B cell (primary cell): ENCODE data around the gene NSMCE3. TPM values are rescaled to one million over a fixed set of nuclear protein-coding genes. Genes with fewer than 3 reads are reported as not detected.

Source experiments
- ATAC-seq: fragments of 200-7000 bp; cut with Tn5 transposase; one replicate; pipeline ENCODE4 v1.10.0; 2021; ENCODE audit warnings: low read depth, mild to moderate bottlenecking, moderate number of reproducible peaks, moderate library complexity
- CTCF ChIA-PET: fragments of 350-600 bp; sonication (Branson Sonifier 250); formaldehyde crosslinking; loops from one replicate; lab custom pipeline; 2021; ENCODE audit warnings: antibody characterized with exemption, inconsistent platforms; lab: Charles Lee
- POLR2A ChIA-PET: fragments of 350-600 bp; sonication (Branson Sonifier 250); formaldehyde crosslinking; loops from one replicate; lab custom pipeline; 2021; ENCODE audit warnings: antibody characterized with exemption; lab: Charles Lee
- DNase-seq: peaks from one replicate; pipeline ENCODE4 v3.0.0; 2013
- H2AFZ ChIP-seq: 2 replicates; pipeline ENCODE4 v1.6.1; 2012; ENCODE audit warnings: mild to moderate bottlenecking, low read depth, low read length; ENCODE audit not compliant: insufficient read depth, poor library complexity, severe bottlenecking
- H3K27ac ChIP-seq, 2 donors: 1 replicate in 1 of 2; 2 replicates in 1 of 2; pipeline ENCODE4 v1.5.1; 2012 to 2013; ENCODE audit warnings: low read length in 2 of 2, mild to moderate bottlenecking in 2 of 2, moderate library complexity in 1 of 2
- H3K27me3 ChIP-seq, 4 experiments: fragments of 200-600 bp in 1 of 4; sonication (generic) in 1 of 4; replicated peaks in 1 of 4; 1 replicate in 2 of 4; 2 replicates in 2 of 4; pipeline versions ENCODE4 v1.6.1 to v1.7.0; 2013 to 2016; ENCODE audit warnings: low read length in 3 of 4, mild to moderate bottlenecking in 2 of 4, mixed read lengths in 1 of 4, moderate library complexity in 1 of 4; ENCODE audit not compliant: insufficient read depth in 4 of 4, control insufficient read depth in 3 of 4; ENCODE audit errors: control extremely low read depth in 1 of 4
- H3K36me3 ChIP-seq, 2 experiments: replicated peaks in 1 of 2; 1 replicate in 1 of 2; 2 replicates in 1 of 2; pipeline versions ENCODE4 v1.6.1 to v1.7.1; 2013; ENCODE audit warnings: low read length in 1 of 2; ENCODE audit not compliant: insufficient read depth in 2 of 2, control insufficient read depth in 1 of 2; ENCODE audit errors: control extremely low read depth in 1 of 2, extremely low read depth in 1 of 2
- H3K4me1 ChIP-seq, 2 donors: fragments of 200-600 bp in 1 of 2; sonication (generic) in 1 of 2; 1 replicate in 1 of 2; 2 replicates in 1 of 2; pipeline versions ENCODE4 v1.5.1 to v1.6.1; 2013 to 2017; ENCODE audit warnings: low read length in 2 of 2; ENCODE audit not compliant: control insufficient read depth in 2 of 2, insufficient read depth in 2 of 2
- H3K4me2 ChIP-seq: replicated peaks from 2 replicates; pipeline ENCODE3; 2012; ENCODE audit warnings: mild to moderate bottlenecking, low read depth, low read length; ENCODE audit not compliant: poor library complexity, severe bottlenecking
- H3K4me3 ChIP-seq, 5 experiments: fragments of 200-600 bp in 1 of 5; sonication (generic) in 1 of 5; 1 replicate in 3 of 5; 2 replicates in 2 of 5; pipeline versions ENCODE4 v1.5.1 to v1.7.0; 2011 to 2016; ENCODE audit warnings: low read length in 4 of 5, mild to moderate bottlenecking in 4 of 5, low read depth in 2 of 5, control low read depth in 1 of 5, moderate library complexity in 1 of 5; ENCODE audit not compliant: insufficient read depth in 1 of 5; ENCODE audit errors: control extremely low read depth in 1 of 5, extremely low read depth in 1 of 5
- H3K79me2 ChIP-seq: fragments of 200-600 bp; sonication (generic); one replicate; pipeline ENCODE4 v1.6.0; 2016; ENCODE audit warnings: low read length; ENCODE audit not compliant: control insufficient read depth, insufficient read depth
- H3K9ac ChIP-seq: fragments of 200-600 bp; sonication (generic); 2 replicates; pipeline ENCODE4 v1.6.1; 2017; ENCODE audit warnings: mild to moderate bottlenecking, low read length, moderate library complexity
- H3K9me3 ChIP-seq, 3 donors: one replicate each; pipeline versions ENCODE4 v1.6.1 to v1.7.1; 2013; ENCODE audit warnings: low read length in 2 of 3; ENCODE audit not compliant: control insufficient read depth in 2 of 3, insufficient read depth in 1 of 3; ENCODE audit errors: control extremely low read depth in 1 of 3
- H4K20me1 ChIP-seq: 2 replicates; pipeline ENCODE4 v1.6.0; 2012; ENCODE audit warnings: mild to moderate bottlenecking, low read length; ENCODE audit not compliant: insufficient read depth, control insufficient read depth, poor library complexity, severe bottlenecking
- H3K27ac Mint-ChIP-seq: one replicate; pipeline ENCODE4 v1.8.0; 2021; ENCODE audit warnings: mixed read lengths
- H3K27me3 Mint-ChIP-seq: one replicate; pipeline ENCODE4 v1.8.0; 2021; ENCODE audit warnings: mixed read lengths
- H3K4me1 Mint-ChIP-seq: one replicate; pipeline ENCODE4 v1.8.0; 2021; ENCODE audit warnings: mixed read lengths
- H3K4me3 Mint-ChIP-seq: one replicate; pipeline ENCODE4 v1.8.0; 2021; ENCODE audit warnings: mixed read lengths
- H3K9me3 Mint-ChIP-seq: one replicate; pipeline ENCODE4 v1.8.0; 2022; ENCODE audit warnings: mixed read lengths; ENCODE audit not compliant: insufficient read depth
- CTCF ChIP-seq: fragments of 200-600 bp; IDR thresholded peaks from one replicate; pipeline ENCODE4 v1.8.0; 2022; ENCODE audit warnings: antibody characterized with exemption, mild to moderate bottlenecking
- EZH2 ChIP-seq: IDR thresholded peaks from 2 replicates; pipeline ENCODE4 v1.6.1; 2012; ENCODE audit warnings: borderline replicate concordance, low read depth, mild to moderate bottlenecking, moderate library complexity, low read length; ENCODE audit not compliant: insufficient read depth, poor library complexity, severe bottlenecking
- WGBS: methylation state at CpG from one replicate; pipeline ENCODE4 v1.1.5; 2013; ENCODE audit warnings: missing lambda C conversion rate; ENCODE audit not compliant: insufficient coverage; 5-methylcytosine and 5-hydroxymethylcytosine counted together
- intact Hi-C: fragments of 100-400 bp; cut with micrococcal nuclease; formaldehyde crosslinking; loops from one replicate; pipeline ENCODE4 v1.10.0; 2022
- polyA plus RNA-seq: library from polyadenylated mRNA; depleted of rRNA; stranded (reverse); fragments of >200 nt; gene quantifications from 2 replicates; pipeline ENCODE4 v1.2.3, GENCODE V29; 2012
- total RNA-seq, 2 donors: library from RNA; stranded (reverse); fragments of 120-200 nt in 1 of 2; gene quantifications; 1 replicate in 1 of 2; 2 replicates in 1 of 2; pipeline versions ENCODE4 v1.2.3 to v1.2.4, GENCODE V29; 2013 to 2022

NSMCE3 gene
- total and polyA plus RNA-seq, 2 donors (not counting 1 experiment from before 2014, with no cell fraction given), result 16.8 to 26.9 TPM

- H3K36me3 ChIP-seq, result no peaks in the 10 kb centered on the region
- H3K4me1 ChIP-seq, result peaks cover 32% of the 10 kb centered on the region in 2 donors
- ATAC-seq (no peak), DNase-seq (no peak)
- H3K4me3 ChIP-seq, result peak overlapping the region in 1 of 5 experiments; percentile 77
- peaks cover 0 to 7% (median 1%) of the 10 kb centered on the region in 3 donors for H3K9me3 ChIP-seq
- H3K4me1 Mint-ChIP-seq, result peaks cover 48% of the 10 kb centered on the region
- peaks cover 23% of the 10 kb centered on the region for H3K79me2 ChIP-seq
- no peaks in the 10 kb centered on the region for H4K20me1 ChIP-seq
- TF ChIP-seq EZH2 (no peak), CTCF (no peak)
- H3K27me3 ChIP-seq, result no peaks in the 10 kb centered on the region
- H2AFZ ChIP-seq, result peak overlapping the region; percentile 77
- peak overlapping the region; percentile 98 for H3K27ac Mint-ChIP-seq
- POLR2A ChIA-PET, result no interaction called here
- peak overlapping the region; percentile 90 for H3K4me2 ChIP-seq
- H3K27ac ChIP-seq, result peak overlapping the region; percentile 93 to 98
- CTCF ChIA-PET, result interaction anchor here (1.0 kb wide), 1 partner anchor 14 kb away, joined by 3 read pairs; no protein-coding TSS in a partner anchor
- intact Hi-C loops, result loop anchor here (1.0 kb wide), 2 partner anchors 38 to 58 kb away; no protein-coding TSS in a partner anchor
- peak overlapping the region; percentile 96 for H3K9ac ChIP-seq
- no peaks in the 10 kb centered on the region for H3K27me3 Mint-ChIP-seq
- no peaks in the 10 kb centered on the region for H3K9me3 Mint-ChIP-seq
- H3K4me3 Mint-ChIP-seq, result peak overlapping the region; percentile 92
These were observed 1.4 kb upstream of the NSMCE3 start for GRCh38 chr15:29270976-29271375.

GRCh38 chr15:29270169-29270955 lies 740 bp upstream of the NSMCE3 start:
- peak overlapping the region; percentile 98 for H3K27ac Mint-ChIP-seq
- intact Hi-C loops, result loop anchor here (1.0 kb wide), 2 partner anchors 39 to 59 kb away; no protein-coding TSS in a partner anchor
- POLR2A ChIA-PET, result interaction anchor here (0.6 kb wide), 1 partner anchor 955 kb away, joined by 3 read pairs; no protein-coding TSS in a partner anchor
- H3K27me3 ChIP-seq, result no peaks in the 10 kb centered on the region
- H3K27ac ChIP-seq, result peak overlapping the region; percentile 93 to 98
- no peaks in the 10 kb centered on the region for H3K27me3 Mint-ChIP-seq
- H3K4me2 ChIP-seq, result peak overlapping the region; percentile 90
- peaks cover 32% of the 10 kb centered on the region in 2 donors for H3K4me1 ChIP-seq
- peaks cover 0 to 7% (median 1%) of the 10 kb centered on the region in 3 donors for H3K9me3 ChIP-seq
- peaks cover 52% of the 10 kb centered on the region for H3K4me1 Mint-ChIP-seq
- no peaks in the 10 kb centered on the region for H3K9me3 Mint-ChIP-seq
- H2AFZ ChIP-seq, result peak overlapping the region; percentile 77
- peak overlapping the region; percentile 92 for H3K4me3 Mint-ChIP-seq
- no peaks in the 10 kb centered on the region for H3K36me3 ChIP-seq
- TF ChIP-seq CTCF, result no peak
- no peak for TF ChIP-seq EZH2
- peak overlapping the region; percentile 96 for H3K9ac ChIP-seq
- H3K4me3 ChIP-seq, result peak overlapping the region; percentile 64 to 80 (median 76)
- DNase-seq, result peak; percentile 70
- WGBS, result 0% methylated on average over 1 of the region's 8 CpGs
- peak; percentile 12 for ATAC-seq
- CTCF ChIA-PET, result interaction anchor here (1.0 kb wide), 1 partner anchor 15 kb away, joined by 3 read pairs; no protein-coding TSS in a partner anchor
- peaks cover 23% of the 10 kb centered on the region for H3K79me2 ChIP-seq
- H4K20me1 ChIP-seq, result no peaks in the 10 kb centered on the region
